Measurements from ENCODE around the gene SPANXN2.

GRCh38 chrX:143768976-143769375 lies 48.4 kb upstream of the SPANXN2 start:
- TF ChIP-seq POLR2A (IDR thresholded peaks at IDR 0.05; ENCODE audit: low read depth, low read length) (no peak), NFE2L2 (IDR thresholded peaks at IDR 0.05; ENCODE audit: low read depth, low read length) (no peak), RAD21 (IDR thresholded peaks at IDR 0.05; ENCODE audit: low read length) (no peak), SMC3 (IDR thresholded peaks at IDR 0.05; ENCODE audit: low read depth, low read length) (no peak)
- TF ChIP-seq, protein P1, sequence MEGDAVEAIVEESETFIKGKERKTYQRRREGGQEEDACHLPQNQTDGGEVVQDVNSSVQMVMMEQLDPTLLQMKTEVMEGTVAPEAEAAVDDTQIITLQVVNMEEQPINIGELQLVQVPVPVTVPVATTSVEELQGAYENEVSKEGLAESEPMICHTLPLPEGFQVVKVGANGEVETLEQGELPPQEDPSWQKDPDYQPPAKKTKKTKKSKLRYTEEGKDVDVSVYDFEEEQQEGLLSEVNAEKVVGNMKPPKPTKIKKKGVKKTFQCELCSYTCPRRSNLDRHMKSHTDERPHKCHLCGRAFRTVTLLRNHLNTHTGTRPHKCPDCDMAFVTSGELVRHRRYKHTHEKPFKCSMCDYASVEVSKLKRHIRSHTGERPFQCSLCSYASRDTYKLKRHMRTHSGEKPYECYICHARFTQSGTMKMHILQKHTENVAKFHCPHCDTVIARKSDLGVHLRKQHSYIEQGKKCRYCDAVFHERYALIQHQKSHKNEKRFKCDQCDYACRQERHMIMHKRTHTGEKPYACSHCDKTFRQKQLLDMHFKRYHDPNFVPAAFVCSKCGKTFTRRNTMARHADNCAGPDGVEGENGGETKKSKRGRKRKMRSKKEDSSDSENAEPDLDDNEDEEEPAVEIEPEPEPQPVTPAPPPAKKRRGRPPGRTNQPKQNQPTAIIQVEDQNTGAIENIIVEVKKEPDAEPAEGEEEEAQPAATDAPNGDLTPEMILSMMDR (conservative IDR thresholded peaks at IDR 0.05; ENCODE audit: low read depth, low read length): no peak

Measured in IMR-90 (cell line).